ENCODE measurements around the gene MAGEA8.
"Not testable (repeated sequence)": the region's sequence is repeated elsewhere in the genome, so short reads cannot be mapped to it uniquely, and the experiment has no call there.

MAGEA8 gene, protein sequence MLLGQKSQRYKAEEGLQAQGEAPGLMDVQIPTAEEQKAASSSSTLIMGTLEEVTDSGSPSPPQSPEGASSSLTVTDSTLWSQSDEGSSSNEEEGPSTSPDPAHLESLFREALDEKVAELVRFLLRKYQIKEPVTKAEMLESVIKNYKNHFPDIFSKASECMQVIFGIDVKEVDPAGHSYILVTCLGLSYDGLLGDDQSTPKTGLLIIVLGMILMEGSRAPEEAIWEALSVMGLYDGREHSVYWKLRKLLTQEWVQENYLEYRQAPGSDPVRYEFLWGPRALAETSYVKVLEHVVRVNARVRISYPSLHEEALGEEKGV

DNA sequence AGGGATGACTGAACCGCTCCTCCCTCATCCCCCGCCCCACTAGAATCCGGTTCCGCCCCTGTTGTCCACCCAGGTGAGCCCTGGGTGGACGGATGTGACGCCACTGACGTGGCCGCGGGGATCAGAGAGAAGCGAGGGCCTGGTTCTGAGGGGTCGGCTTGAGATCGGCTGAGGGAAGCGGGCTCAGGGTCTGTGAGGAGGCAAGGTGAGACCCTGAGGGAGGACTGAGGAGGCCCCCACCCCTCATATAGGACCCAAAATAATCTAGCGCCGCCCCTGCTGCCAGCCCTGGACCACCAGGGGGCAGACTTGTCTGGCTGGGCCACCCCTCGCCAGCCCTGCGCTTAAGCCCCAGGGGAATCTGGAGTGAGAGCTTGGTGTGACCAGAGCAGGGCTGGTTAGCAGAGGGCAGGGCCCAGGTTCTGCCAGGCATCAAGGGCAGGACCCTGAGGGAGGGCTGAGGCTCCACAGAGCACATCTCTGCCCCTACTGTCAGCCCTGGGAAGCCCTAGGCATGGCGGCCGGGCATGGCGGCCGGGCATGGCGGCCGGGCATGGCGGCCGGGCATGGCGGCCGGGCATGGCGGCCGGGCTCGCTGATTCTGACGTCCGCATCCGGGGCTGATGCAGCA, at the start of gene MAGEA8:
MAGEA8 (plus strand) TSS at position 103 of the 631 bp plus-strand sequence. CDS start 3,090 bp downstream, outside the sequence.
- DNase-seq: no peak

GRCh38 chrX:149831473-149831872, 49.5 kb upstream of the MAGEA8 start:
- DNase-seq: no peak

DNA sequence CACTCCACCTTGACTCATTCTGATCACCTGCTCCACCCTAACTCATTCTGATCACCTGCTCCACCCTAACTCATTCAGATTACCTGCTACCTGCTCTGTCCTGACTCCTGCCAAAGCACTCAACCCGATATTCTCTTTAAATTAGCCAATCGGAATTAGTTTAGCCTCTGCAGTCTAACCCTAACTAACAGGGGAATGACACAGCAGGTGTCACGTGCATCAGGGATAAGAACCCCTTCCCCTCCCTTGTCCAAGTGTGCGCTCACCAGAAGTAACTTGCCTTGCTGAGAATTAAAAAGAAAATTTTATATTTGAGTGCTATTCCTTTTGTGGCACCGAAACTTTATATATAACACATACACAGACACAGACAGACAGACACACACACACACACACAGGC, 44.3 kb upstream of the MAGEA8 start:
- not testable (repeated sequence) for DNase-seq

DNA sequence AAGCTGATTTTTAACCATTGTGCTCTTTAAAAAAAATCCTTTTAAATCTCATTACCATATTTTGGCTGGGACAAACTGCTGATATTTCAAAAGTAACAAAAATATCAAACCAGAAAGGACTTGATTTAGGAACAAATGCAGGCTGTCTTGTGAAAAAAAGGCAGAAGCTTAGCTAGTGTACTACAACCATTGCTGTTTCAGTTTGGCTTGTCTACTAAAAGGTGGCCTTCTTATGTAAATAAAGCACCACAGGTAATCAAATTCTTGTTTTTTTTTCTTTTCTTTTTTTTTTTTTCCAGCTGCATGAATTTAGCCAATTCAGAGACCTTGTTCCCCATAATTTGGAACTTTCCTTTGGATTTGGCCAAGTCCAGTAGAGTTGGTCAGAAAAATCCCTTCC, 43.8 kb upstream of the MAGEA8 start:
- DNase-seq: no peak

DNA sequence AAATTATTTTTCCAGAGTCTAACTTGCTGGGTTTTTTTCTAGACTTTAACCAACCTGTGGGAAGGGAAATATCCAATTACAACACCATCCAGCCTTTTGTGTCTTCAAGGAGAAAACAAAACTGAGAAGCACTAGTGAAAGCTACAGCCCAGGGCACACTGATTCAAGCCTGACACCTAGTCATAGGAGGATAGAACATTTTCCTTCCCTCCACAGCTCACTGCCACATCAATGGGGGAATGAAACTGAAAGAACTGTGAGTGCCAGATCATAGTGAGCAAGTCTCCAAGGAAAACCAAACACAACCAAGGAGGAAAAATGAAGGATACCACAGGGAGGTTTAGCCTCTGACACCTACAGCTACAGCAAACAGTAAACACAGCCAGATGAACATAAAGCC, 43.3 kb upstream of the MAGEA8 start:
- DNase-seq: no peak

GRCh38 chrX:149841929-149842328, 39.1 kb upstream of the MAGEA8 start:
- DNase-seq: no peak

DNA sequence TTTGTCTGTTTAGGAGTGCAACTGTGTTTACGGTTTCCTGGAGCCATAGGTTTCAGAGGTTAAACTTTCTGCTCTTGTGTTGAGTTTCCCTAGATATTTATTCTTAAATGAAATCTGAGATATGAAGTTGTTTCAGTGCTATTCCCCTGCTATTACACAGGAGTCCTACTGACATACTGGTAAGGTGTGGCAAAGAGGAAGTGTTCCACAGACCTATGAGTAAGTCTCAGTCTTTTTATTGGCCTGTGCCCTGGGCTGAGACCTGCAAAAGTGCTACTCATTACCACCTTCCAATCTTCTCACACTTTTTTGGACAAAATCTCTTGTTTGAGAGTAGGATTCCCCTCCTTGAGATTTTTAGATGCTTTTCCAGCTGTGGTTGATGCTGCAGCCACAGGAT, 35.6 kb upstream of the MAGEA8 start:
- DNase-seq: no peak

DNA sequence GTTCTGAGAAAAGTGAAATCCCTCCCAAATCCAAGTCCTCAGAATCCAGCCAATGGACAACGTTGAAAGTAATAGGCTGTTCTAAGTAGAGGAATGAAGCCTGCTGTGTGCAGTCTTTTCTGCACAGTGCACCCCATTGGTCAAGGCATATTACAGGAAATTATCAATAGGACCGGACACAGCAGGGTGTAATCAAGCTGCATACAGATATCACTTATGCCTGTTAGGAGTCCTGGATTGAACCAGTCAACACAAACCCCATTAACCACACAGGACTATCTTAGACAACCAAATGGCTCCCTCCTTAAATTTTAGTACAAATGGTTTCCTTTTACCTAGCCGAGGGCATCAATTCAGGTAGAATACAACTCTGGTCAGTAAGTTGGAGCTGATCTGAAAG, 34.2 kb upstream of the MAGEA8 start:
- DNase-seq: no peak

GRCh38 chrX:149848855-149849254, 32.1 kb upstream of the MAGEA8 start:
- no peak for DNase-seq

GRCh38 chrX:149849787-149850186, 31.2 kb upstream of the MAGEA8 start:
- DNase-seq: no peak

- DNase-seq: no peak
Measured at GRCh38 chrX:149851864-149852263, 29.1 kb upstream of the MAGEA8 start.

GRCh38 chrX:149853925-149854324, 27.1 kb upstream of the MAGEA8 start:
- no peak for DNase-seq

GRCh38 chrX:149858592-149858991, 22.4 kb upstream of the MAGEA8 start:
- DNase-seq: no peak

DNA sequence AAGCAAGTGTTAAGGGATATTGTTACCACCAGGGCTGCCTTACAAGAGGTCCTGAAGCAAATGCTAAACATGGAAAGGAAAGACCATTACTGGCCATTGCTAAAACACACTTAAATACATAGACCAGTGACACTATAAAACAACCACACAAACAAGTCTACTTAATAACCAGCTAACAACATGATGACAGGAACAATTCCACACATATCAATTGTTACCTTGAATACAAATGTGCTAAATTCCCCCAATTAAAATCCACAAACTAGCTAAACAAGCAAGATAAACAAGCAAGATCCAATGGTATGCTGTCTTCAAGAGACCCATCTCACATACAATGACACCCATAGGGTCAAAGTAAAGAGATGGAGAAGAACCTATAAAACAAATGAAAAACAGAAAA, 20.5 kb upstream of the MAGEA8 start:
- no peak for DNase-seq

- no peak for DNase-seq
Measured at GRCh38 chrX:149865390-149865789, 15.6 kb upstream of the MAGEA8 start.

DNA sequence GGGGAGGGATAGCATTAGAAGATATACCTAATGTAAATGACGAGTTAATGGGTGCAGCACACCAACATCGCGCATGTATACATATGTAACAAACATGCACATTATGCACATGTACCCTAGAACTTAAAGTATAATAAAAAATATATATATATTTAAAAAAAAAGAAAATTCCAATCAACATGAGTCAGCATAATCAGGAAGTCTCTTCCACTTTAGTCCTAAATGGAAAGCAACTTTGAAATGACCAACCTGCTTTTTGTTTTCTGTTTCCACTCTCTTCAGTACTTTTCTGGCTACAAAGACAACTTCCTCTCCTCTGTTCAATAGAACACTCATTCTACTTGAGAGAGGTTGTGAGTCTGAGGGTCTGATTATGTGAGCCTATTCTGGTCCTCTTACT, 13.5 kb upstream of the MAGEA8 start:
- no peak for DNase-seq

GRCh38 chrX:149870840-149871239, 10.1 kb upstream of the MAGEA8 start:
- DNase-seq: no peak

DNA sequence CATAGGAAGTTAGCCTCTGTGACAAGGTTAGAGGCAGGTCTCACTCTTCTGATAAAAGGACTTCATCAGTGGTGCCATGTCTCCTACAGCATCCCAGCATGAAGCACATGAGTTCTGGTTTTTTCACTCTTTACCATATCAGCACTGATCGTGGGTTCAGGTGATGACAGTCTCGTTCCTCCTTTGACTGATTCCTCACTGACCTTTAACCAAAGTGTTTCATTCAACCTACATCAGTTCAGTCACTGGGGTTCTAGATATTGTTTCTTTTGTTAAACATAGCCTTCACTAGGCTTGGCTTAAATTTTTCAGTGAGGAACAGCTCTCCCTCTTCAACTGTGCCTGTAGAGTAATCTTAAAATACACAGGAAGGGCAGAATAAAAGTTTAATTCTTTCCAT, 9.6 kb upstream of the MAGEA8 start:
- DNase-seq: no peak

DNA sequence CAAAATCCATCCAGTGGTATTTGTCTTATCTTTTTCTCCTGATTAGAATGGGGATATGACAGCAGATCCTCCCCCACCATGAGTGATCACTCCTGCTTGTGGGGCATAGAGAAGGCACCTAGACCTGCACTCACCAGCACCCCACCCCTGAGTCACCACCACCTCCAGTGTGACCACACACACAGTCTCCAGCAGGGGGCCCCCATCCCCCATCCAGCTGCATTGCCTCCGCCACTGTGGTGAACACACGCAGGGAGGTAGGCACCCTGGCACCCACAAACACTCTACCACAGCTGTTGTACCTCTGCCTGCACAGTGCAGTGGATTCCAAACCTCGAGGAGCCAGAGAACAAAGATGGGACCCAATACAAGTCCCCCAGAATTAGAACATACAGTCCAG, 9.0 kb upstream of the MAGEA8 start:
- no peak for DNase-seq

GRCh38 chrX:149877157-149877556, 3.8 kb upstream of the MAGEA8 start:
- DNase-seq: no peak

DNA sequence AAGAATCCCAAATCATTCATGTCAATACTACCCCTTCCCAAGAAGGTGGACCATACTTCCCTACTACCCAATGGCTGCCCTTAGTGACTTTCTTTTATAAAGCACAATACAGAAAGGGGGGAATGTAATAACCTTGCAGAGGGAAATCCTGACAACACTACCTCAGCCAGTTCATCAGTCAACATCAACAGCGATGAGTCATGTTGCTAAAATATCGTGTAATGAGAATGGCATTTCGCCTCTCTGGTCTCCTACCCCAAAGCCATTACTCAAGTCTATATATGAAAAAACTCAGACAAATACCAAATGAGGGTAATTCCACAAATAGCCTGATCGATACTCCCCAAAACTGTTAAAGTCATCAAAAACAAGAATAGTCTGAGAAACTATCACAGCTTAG, 3.3 kb upstream of the MAGEA8 start:
- DNase-seq: no peak

- not testable (repeated sequence) for DNase-seq
Measured at GRCh38 chrX:149890828-149891227, 9.8 kb downstream of the MAGEA8 start.

DNA sequence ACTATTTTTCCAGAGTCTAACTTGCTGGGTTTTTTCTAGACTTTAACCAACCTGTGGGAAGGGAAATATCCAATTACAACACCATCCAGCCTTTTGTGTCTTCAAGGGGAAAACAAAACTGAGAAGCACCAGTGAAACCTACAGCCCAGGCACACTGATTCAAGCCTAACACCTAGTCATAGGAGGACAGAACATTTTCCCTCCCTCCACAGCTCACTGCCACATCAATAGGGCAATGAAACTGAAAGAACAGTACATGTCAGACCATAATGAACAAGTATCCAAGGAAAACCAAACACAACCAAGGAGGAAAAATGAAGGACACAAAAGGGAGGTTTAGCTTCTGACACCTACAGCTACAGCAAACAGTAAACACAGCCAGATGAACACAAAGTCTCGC, 17.6 kb downstream of the MAGEA8 start:
- no peak for DNase-seq

GRCh38 chrX:149903889-149904748, 23.1 kb downstream of the MAGEA8 start:
- no peak for DNase-seq

Measured in GDM1 (cell line).